ENCODE measurements around the gene DISC1.

GRCh38 chr1:231611851-231612250 lies 14.7 kb upstream of the DISC1 start:
- no peak for TF ChIP-seq REST (IDR thresholded peaks at IDR 0.05; ENCODE audit: insufficient replicate concordance, low read depth)
- no peak for TF ChIP-seq CTCF (IDR thresholded peaks at IDR 0.05; ENCODE audit: insufficient read depth, low read length)
- no peak for TF ChIP-seq POLR2AphosphoS5 (IDR thresholded peaks at IDR 0.05; ENCODE audit: low read depth)

All from HL-60 (cell line).